Measurements from ENCODE around the gene AUTS2.

DNA sequence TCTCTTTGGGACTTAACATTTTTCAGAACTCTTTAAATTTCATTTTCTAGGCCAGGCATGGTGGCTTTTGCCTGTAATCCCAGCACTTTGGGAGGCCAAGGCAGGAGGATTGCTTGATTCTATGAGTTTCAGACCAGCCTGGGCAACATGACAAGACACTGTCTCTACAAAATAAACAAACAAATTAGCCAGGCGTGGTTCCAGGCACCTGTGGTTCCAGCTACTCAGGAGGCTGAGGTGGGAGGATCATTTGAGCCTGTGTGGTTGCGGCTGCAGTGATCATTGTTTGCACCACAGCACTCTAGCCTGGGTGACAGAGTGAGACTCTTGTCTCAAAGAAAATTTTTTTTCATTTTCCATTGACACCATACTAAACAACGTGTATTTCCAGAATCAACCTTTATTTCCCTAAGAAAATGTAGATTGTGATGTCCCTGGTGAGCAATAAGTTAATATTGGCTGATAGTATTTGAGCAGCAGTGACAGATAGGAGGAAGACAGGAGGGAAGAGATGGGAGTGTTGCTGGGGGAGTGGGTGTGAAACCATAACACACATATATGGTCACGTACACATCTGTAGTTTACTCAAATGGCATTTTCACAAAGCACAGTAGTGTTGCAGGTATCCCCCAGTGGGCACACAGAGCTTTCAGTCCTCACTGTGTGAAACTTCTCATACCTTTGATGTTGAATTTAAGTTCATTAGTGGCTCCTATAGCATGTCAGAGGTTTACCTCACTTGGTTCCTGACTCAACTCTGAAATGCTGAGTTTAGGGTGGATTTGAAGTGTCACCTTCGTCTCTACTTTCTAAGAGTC lies 205.6 kb downstream of the AUTS2 start:
- TF ChIP-seq, protein P1, sequence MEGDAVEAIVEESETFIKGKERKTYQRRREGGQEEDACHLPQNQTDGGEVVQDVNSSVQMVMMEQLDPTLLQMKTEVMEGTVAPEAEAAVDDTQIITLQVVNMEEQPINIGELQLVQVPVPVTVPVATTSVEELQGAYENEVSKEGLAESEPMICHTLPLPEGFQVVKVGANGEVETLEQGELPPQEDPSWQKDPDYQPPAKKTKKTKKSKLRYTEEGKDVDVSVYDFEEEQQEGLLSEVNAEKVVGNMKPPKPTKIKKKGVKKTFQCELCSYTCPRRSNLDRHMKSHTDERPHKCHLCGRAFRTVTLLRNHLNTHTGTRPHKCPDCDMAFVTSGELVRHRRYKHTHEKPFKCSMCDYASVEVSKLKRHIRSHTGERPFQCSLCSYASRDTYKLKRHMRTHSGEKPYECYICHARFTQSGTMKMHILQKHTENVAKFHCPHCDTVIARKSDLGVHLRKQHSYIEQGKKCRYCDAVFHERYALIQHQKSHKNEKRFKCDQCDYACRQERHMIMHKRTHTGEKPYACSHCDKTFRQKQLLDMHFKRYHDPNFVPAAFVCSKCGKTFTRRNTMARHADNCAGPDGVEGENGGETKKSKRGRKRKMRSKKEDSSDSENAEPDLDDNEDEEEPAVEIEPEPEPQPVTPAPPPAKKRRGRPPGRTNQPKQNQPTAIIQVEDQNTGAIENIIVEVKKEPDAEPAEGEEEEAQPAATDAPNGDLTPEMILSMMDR (IDR thresholded peaks at IDR 0.05) = no peak
- TF ChIP-seq POLR2AphosphoS5 (IDR thresholded peaks at IDR 0.05) = no peak

All from breast epithelium (tissue), 3 donors.